DND-41 (cell line): ENCODE data around the gene ZNF626.
A peak's percentile ranks its signal among the peaks of the same experiment; 100 is the strongest.

Experiments
- ATAC-seq: fragments of 200-7000 bp; cut with Tn5 transposase; 3 replicates; pipeline ENCODE4 v1.9.1; 2021; ENCODE audit warnings: low read depth; ENCODE audit not compliant: insufficient read depth
- DNase-seq: peaks from one replicate; pipeline ENCODE4 v3.0.0-alpha.2; 2020
- H2AFZ ChIP-seq: 2 replicates; pipeline ENCODE4 v1.6.0; 2012; ENCODE audit warnings: low read depth, low read length
- H3K27ac ChIP-seq: 2 replicates; pipeline ENCODE4 v1.5.1; 2012; ENCODE audit warnings: low read length, inconsistent platforms
- H3K27me3 ChIP-seq: fragments of 200-600 bp; sonication (generic); 2 replicates; pipeline ENCODE4 v1.6.0; 2012; ENCODE audit warnings: low read length, mild to moderate bottlenecking, inconsistent platforms; ENCODE audit not compliant: insufficient read depth, poor library complexity
- H3K36me3 ChIP-seq: 2 replicates; pipeline ENCODE4 v1.5.1; 2012; ENCODE audit warnings: low read length, inconsistent platforms; ENCODE audit not compliant: insufficient read depth
- H3K4me1 ChIP-seq: 2 replicates; pipeline ENCODE4 v1.5.1; 2012; ENCODE audit warnings: mild to moderate bottlenecking, low read length; ENCODE audit not compliant: insufficient read depth
- H3K4me2 ChIP-seq: 2 replicates; pipeline ENCODE4 v1.6.0; 2012; ENCODE audit warnings: mild to moderate bottlenecking, moderate library complexity, low read length, inconsistent platforms; ENCODE audit not compliant: insufficient read depth
- H3K4me3 ChIP-seq, 2 experiments: fragments of 200-600 bp in 1 of 2; shearing (Covaris generic) in 1 of 2; 2 replicates each; pipeline ENCODE4 v1.5.1; 2012 to 2016; ENCODE audit warnings: inconsistent platforms in 2 of 2, low read length in 2 of 2, mild to moderate bottlenecking in 2 of 2, low read depth in 1 of 2, moderate library complexity in 1 of 2
- H3K79me2 ChIP-seq: 2 replicates; pipeline ENCODE4 v1.6.0; 2012; ENCODE audit warnings: low read length, inconsistent platforms; ENCODE audit not compliant: insufficient read depth
- H3K9ac ChIP-seq: 2 replicates; pipeline ENCODE4 v1.6.0; 2012; ENCODE audit warnings: low read depth, mild to moderate bottlenecking, inconsistent platforms, low read length, moderate library complexity
- H3K9me3 ChIP-seq: 2 replicates; pipeline ENCODE4 v1.5.1; 2012; ENCODE audit warnings: low read length, moderate library complexity, mild to moderate bottlenecking, inconsistent platforms; ENCODE audit not compliant: insufficient read depth, severe bottlenecking
- H4K20me1 ChIP-seq: 2 replicates; pipeline ENCODE4 v1.6.0; 2012; ENCODE audit warnings: low read length; ENCODE audit not compliant: insufficient read depth
- CTCF ChIP-seq: IDR thresholded peaks from 2 replicates; pipeline ENCODE4 v1.5.1; 2012; ENCODE audit warnings: borderline replicate concordance, low read length, moderate library complexity, mild to moderate bottlenecking; ENCODE audit not compliant: poor library complexity, severe bottlenecking; ENCODE audit errors: extremely low read depth
- EZH2 ChIP-seq: IDR thresholded peaks from 3 replicates; pipeline ENCODE4 v1.6.1; 2012; ENCODE audit warnings: borderline replicate concordance, low read depth, mild to moderate bottlenecking, moderate library complexity, low read length, inconsistent platforms; ENCODE audit not compliant: severe bottlenecking

ZNF626 gene

GRCh38 chr19:20612711-20613316 is 48.6 kb downstream of the ZNF626 start:
- no peaks in the 10 kb centered on the region for H4K20me1 ChIP-seq

DNA sequence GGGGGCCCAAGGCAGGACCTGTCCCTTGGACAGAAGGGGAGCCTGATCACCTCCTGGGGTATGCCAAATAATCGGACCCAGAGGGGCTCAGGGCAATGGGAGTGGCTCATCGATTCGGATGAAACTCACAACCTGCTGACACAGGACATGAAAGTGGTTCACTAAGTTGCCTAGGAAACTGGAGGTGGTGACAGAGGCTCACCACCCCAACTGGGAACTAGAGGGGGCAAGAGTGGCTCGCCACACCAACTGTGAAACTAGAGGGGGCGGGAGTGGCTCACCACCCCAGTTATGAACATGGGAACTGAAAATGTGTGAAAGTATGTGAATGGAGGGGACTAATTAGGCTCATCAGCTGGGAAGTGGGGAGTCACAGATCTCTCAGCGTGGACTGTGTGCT is 49.5 kb downstream of the ZNF626 start:
- peak overlapping the region; percentile 76 for H2AFZ ChIP-seq

More at GRCh38 chr19:20612711-20613316, 48.6 kb downstream of the ZNF626 start:
- Histone ChIP-seq H3K4me2 (peak overlapping the region; percentile 61), H3K4me1 (peaks cover 15% of the 10 kb centered on the region), H3K4me3 (peak overlapping the region in 1 of 2 experiments; percentile 43; a peak in 1 of 4 replicates), H2AFZ (peak overlapping the region; percentile 76), H3K9me3 (no peaks in the 10 kb centered on the region), H3K36me3 (no peaks in the 10 kb centered on the region), H3K27me3 (no peaks in the 10 kb centered on the region), H3K79me2 (no peaks in the 10 kb centered on the region), H3K9ac (peak overlapping the region; percentile 32), H3K27ac (peak overlapping the region; percentile 67)
- no peak for TF ChIP-seq EZH2
- no peak for TF ChIP-seq CTCF
- peak; percentile 79 for ATAC-seq
- DNase-seq = peak; percentile 40

DNA sequence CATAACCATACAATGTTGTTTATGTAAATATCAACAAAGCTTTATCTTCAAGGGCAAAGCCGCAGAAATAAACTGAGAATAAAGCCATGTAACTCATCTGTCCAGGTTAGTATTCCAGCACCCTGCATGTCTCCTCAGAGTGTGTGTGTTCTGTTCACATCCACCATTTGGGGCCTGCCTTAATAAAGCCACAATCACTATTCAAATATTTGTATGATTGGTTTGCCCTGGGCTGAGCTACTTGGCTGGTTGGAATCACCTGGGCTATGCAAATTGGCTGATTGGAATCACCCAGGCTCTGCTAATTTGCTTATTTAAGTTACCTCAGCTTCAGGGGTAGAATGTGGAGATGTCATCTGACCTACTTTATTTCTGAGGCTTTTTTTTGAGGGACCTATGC is 53.4 kb downstream of the ZNF626 start:
- Histone ChIP-seq H4K20me1 (no peaks in the 10 kb centered on the region), H3K27me3 (no peaks in the 10 kb centered on the region), H3K36me3 (no peaks in the 10 kb centered on the region), H3K4me1 (peaks cover 10% of the 10 kb centered on the region), H3K27ac (no peak overlapping the region), H3K4me2 (no peak overlapping the region), H3K9me3 (no peaks in the 10 kb centered on the region), H3K4me3 (no peak overlapping the region), H2AFZ (no peak overlapping the region), H3K79me2 (no peaks in the 10 kb centered on the region), H3K9ac (no peak overlapping the region)
- no peak for TF ChIP-seq CTCF
- TF ChIP-seq EZH2 = no peak
- DNase-seq (no peak), ATAC-seq (no peak)

More for the DNA sequence above, 49.5 kb downstream of the ZNF626 start:
- no peaks in the 10 kb centered on the region for H3K36me3 ChIP-seq
- no peak overlapping the region for H3K4me3 ChIP-seq
- ATAC-seq (0 out of 3 replicates have a peak, but pooled peaks have one; percentile 18), DNase-seq (peak; percentile 8)
- H3K4me1 ChIP-seq = peaks cover 15% of the 10 kb centered on the region
- H3K27me3 ChIP-seq = no peaks in the 10 kb centered on the region
- no peak overlapping the region for H3K9ac ChIP-seq
- no peak overlapping the region for H3K4me2 ChIP-seq
- no peak for TF ChIP-seq EZH2
- no peak for TF ChIP-seq CTCF
- no peaks in the 10 kb centered on the region for H4K20me1 ChIP-seq
- no peaks in the 10 kb centered on the region for H3K9me3 ChIP-seq
- no peak overlapping the region for H3K27ac ChIP-seq
- no peaks in the 10 kb centered on the region for H3K79me2 ChIP-seq
